ENCODE data around the gene PHOX2A. TPM values are rescaled to one million over a fixed set of nuclear protein-coding genes. Genes with fewer than 3 reads are reported as not detected.

PHOX2A gene
- total and polyA plus RNA-seq, 2 donors (not counting 1 experiment from before 2014, with no cell fraction given) = not detected

DNA sequence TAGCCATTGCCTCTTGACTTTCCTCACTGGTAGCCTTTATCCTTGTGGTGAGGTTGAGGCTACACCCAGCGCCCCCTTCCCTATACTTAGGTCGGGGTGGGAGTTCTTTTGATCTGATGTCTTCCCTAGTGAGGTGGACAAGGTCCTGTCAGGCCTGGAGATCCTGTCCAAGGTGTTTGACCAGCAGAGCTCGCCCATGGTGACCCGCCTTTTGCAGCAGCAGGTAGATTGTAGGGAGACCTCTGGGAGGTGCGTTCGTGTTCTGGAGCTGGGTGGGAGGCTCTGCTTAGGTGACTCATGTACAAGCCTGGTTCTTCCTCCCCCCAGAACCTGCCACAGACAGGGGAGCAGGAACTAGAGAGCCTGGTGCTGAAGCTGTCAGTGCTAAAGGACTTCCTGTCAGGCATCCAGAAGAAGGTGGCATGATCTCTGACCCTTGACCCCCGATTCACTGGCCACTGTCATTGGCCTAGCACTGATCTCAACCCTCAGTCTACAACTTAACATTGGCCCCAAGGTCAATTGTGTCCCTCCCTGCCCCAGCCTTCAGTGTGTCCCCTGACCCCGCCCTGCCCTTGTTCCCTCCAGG is 14.5 kb downstream of the PHOX2A start:
- DNase-seq (ENCODE audit: low read depth in 2 of 2) = no peak
- no peak overlapping the region for H2AFZ ChIP-seq (ENCODE audit: low read length)
- peaks cover 2% of the 10 kb centered on the region for H4K20me1 ChIP-seq (ENCODE audit: control insufficient read depth, extremely low read depth, insufficient read depth, low read length)
- H3K79me2 ChIP-seq (ENCODE audit: control insufficient read depth, insufficient read depth, low read length) = peaks cover 27% of the 10 kb centered on the region
- no peaks in the 10 kb centered on the region for H3K9me3 ChIP-seq (ENCODE audit: control insufficient read depth, insufficient read depth, low read depth, low read length)
- H3K4me1 ChIP-seq (ENCODE audit: control insufficient read depth, extremely low read depth, insufficient read depth, low read length) = peaks cover 5% of the 10 kb centered on the region
- H3K27ac ChIP-seq (ENCODE audit: insufficient read depth, low read length) = no peak overlapping the region
- TF ChIP-seq EZH2 (IDR thresholded peaks at IDR 0.05; ENCODE audit: low read length, missing control alignments) = no peak
- TF ChIP-seq, protein P1, sequence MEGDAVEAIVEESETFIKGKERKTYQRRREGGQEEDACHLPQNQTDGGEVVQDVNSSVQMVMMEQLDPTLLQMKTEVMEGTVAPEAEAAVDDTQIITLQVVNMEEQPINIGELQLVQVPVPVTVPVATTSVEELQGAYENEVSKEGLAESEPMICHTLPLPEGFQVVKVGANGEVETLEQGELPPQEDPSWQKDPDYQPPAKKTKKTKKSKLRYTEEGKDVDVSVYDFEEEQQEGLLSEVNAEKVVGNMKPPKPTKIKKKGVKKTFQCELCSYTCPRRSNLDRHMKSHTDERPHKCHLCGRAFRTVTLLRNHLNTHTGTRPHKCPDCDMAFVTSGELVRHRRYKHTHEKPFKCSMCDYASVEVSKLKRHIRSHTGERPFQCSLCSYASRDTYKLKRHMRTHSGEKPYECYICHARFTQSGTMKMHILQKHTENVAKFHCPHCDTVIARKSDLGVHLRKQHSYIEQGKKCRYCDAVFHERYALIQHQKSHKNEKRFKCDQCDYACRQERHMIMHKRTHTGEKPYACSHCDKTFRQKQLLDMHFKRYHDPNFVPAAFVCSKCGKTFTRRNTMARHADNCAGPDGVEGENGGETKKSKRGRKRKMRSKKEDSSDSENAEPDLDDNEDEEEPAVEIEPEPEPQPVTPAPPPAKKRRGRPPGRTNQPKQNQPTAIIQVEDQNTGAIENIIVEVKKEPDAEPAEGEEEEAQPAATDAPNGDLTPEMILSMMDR (conservative IDR thresholded peaks at IDR 0.05 in 1 of 2, IDR thresholded peaks at IDR 0.05 in 1 of 2; ENCODE audit: low read depth in 1 of 2, low read length in 2 of 2) = no peak
- no peak overlapping the region for H3K4me3 ChIP-seq (replicated peaks in 1 of 4; ENCODE audit: control extremely low read depth in 1 of 4, insufficient read depth in 1 of 4, low read depth in 3 of 4, low read length in 4 of 4)
- H3K27me3 ChIP-seq (ENCODE audit: control insufficient read depth, insufficient read depth, low read length) = no peaks in the 10 kb centered on the region
- no peak overlapping the region for H3K4me2 ChIP-seq (ENCODE audit: extremely low read depth, insufficient read depth, low read length)
- H3K9ac ChIP-seq (ENCODE audit: insufficient read depth, low read length) = no peak overlapping the region
- H3K36me3 ChIP-seq (ENCODE audit: control insufficient read depth, insufficient read depth, low read length) = peaks cover 57% of the 10 kb centered on the region

DNA sequence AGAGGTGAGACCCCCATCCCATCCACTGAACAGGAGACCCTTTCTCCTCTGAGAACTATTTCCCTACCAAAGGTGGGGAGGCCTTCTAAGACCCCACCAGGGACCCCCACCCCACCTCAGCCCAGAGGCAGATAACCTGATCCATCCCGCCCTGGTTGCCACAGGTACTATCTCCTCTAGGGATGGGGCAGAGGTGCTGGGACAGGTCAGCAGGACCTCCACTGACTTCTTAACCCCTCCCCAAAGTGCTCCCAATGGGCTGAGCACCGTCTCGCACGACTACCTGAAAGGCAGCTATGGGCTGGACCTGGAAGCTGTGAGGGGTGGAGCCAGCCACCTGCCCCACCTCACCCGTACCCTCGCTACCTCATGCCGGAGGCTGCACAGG is 15.1 kb downstream of the PHOX2A start:
- TF ChIP-seq EZH2 (IDR thresholded peaks at IDR 0.05; ENCODE audit: low read length, missing control alignments) = no peak
- TF ChIP-seq, protein P1 (conservative IDR thresholded peaks at IDR 0.05 in 1 of 2, IDR thresholded peaks at IDR 0.05 in 1 of 2; ENCODE audit: low read depth in 1 of 2, low read length in 2 of 2) = no peak
- H3K36me3 ChIP-seq (ENCODE audit: control insufficient read depth, insufficient read depth, low read length) = peaks cover 54% of the 10 kb centered on the region
- no peak for DNase-seq (ENCODE audit: low read depth in 2 of 2)
- peaks cover 5% of the 10 kb centered on the region for H3K4me1 ChIP-seq (ENCODE audit: control insufficient read depth, extremely low read depth, insufficient read depth, low read length)
- H3K4me3 ChIP-seq (replicated peaks in 1 of 4; ENCODE audit: control extremely low read depth in 1 of 4, insufficient read depth in 1 of 4, low read depth in 3 of 4, low read length in 4 of 4) = no peak overlapping the region
- no peak overlapping the region for H3K4me2 ChIP-seq (ENCODE audit: extremely low read depth, insufficient read depth, low read length)
- H4K20me1 ChIP-seq (ENCODE audit: control insufficient read depth, extremely low read depth, insufficient read depth, low read length) = peaks cover 2% of the 10 kb centered on the region
- no peak overlapping the region for H3K9ac ChIP-seq (ENCODE audit: insufficient read depth, low read length)
- no peaks in the 10 kb centered on the region for H3K27me3 ChIP-seq (ENCODE audit: control insufficient read depth, insufficient read depth, low read length)
- no peaks in the 10 kb centered on the region for H3K9me3 ChIP-seq (ENCODE audit: control insufficient read depth, insufficient read depth, low read depth, low read length)
- H2AFZ ChIP-seq (ENCODE audit: low read length) = no peak overlapping the region
- peaks cover 31% of the 10 kb centered on the region for H3K79me2 ChIP-seq (ENCODE audit: control insufficient read depth, insufficient read depth, low read length)
- no peak overlapping the region for H3K27ac ChIP-seq (ENCODE audit: insufficient read depth, low read length)

DNA sequence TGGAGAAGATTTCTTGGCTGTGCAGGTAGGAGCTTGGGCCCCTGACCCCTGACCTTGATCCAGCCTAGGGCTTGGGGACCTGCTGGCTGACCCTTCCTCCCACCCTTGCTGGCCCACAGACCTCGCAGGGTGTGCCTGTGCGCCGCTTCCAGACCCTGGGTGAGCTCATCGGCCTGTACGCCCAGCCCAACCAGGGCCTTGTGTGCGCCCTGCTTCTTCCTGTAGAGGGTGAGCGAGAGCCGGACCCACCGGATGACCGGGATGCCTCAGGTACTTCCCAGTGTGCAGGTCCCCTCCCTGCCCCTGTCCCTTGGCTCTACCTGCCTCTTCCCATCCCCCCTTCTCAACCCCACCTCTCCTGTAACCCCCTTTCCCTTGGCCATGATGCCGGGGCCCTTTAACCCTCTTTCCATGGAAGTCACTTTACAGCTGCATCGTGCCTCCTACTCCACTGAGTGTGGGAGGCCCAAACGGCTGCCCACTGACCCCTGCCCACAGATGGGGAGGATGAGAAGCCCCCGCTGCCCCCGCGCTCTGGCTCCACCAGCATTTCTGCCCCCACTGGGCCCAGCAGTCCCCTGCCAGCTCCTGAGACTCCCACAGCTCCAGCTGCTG is 15.6 kb downstream of the PHOX2A start:
- no peaks in the 10 kb centered on the region for H3K27me3 ChIP-seq (ENCODE audit: control insufficient read depth, insufficient read depth, low read length)
- H3K4me2 ChIP-seq (ENCODE audit: extremely low read depth, insufficient read depth, low read length) = no peak overlapping the region
- no peak overlapping the region for H3K27ac ChIP-seq (ENCODE audit: insufficient read depth, low read length)
- H3K9me3 ChIP-seq (ENCODE audit: control insufficient read depth, insufficient read depth, low read depth, low read length) = no peaks in the 10 kb centered on the region
- H3K4me1 ChIP-seq (ENCODE audit: control insufficient read depth, extremely low read depth, insufficient read depth, low read length) = peaks cover 5% of the 10 kb centered on the region
- H3K4me3 ChIP-seq (replicated peaks in 1 of 4; ENCODE audit: control extremely low read depth in 1 of 4, insufficient read depth in 1 of 4, low read depth in 3 of 4, low read length in 4 of 4) = no peak overlapping the region
- H3K9ac ChIP-seq (ENCODE audit: insufficient read depth, low read length) = no peak overlapping the region
- H4K20me1 ChIP-seq (ENCODE audit: control insufficient read depth, extremely low read depth, insufficient read depth, low read length) = peaks cover 2% of the 10 kb centered on the region
- peaks cover 49% of the 10 kb centered on the region for H3K36me3 ChIP-seq (ENCODE audit: control insufficient read depth, insufficient read depth, low read length)
- no peak for DNase-seq (ENCODE audit: low read depth in 2 of 2)
- H2AFZ ChIP-seq (ENCODE audit: low read length) = no peak overlapping the region
- peaks cover 31% of the 10 kb centered on the region for H3K79me2 ChIP-seq (ENCODE audit: control insufficient read depth, insufficient read depth, low read length)
- TF ChIP-seq EZH2 (IDR thresholded peaks at IDR 0.05; ENCODE audit: low read length, missing control alignments) = no peak
- TF ChIP-seq, protein P1 (conservative IDR thresholded peaks at IDR 0.05 in 1 of 2, IDR thresholded peaks at IDR 0.05 in 1 of 2; ENCODE audit: low read depth in 1 of 2, low read length in 2 of 2) = peak in 1 of 2 donors; percentile 5
